Body of pancreas (tissue), 4 donors: ENCODE results near the gene CDKN1C.

Experiments used
- CTCF ChIP-seq, 7 experiments: fragments of 450-650 bp in 4 of 7; fragments of 200-600 bp in 3 of 7; sonication (generic) in 3 of 7; IDR thresholded peaks; one replicate each; pipeline ENCODE4 v1.5.1; 2016 to 2019; ENCODE audit warnings: antibody characterized with exemption in 7 of 7
- POLR2A ChIP-seq, 3 donors: fragments of 450-650 bp; IDR thresholded peaks; one replicate each; pipeline ENCODE4 v1.6.1; 2016; ENCODE audit warnings: antibody characterized with exemption in 3 of 3, mild to moderate bottlenecking in 2 of 3

- TF ChIP-seq POLR2A (IDR thresholded peaks at IDR 0.05), result no peak
- TF ChIP-seq CTCF (IDR thresholded peaks at IDR 0.05), result no peak
Observed at GRCh38 chr11:2931771-2932738, 46.5 kb upstream of the CDKN1C start.
